Measurements from ENCODE around the gene FHL3.

The FHL3 gene

GRCh38 chr1:38004284-38005108 lies 818 bp downstream of the FHL3 start:
- no peak for DNase-seq (ENCODE audit: low spot score)
- in situ Hi-C loops (cut with MboI; ENCODE audit: low pct_unique_long_range_greater_than_20kb, low sequenced_read_pairs, unreplicated experiment): no loop called here
- TF ChIP-seq CTCF (IDR thresholded peaks at IDR 0.05; ENCODE audit: extremely low read depth, insufficient read depth, missing control alignments): no peak

DNA sequence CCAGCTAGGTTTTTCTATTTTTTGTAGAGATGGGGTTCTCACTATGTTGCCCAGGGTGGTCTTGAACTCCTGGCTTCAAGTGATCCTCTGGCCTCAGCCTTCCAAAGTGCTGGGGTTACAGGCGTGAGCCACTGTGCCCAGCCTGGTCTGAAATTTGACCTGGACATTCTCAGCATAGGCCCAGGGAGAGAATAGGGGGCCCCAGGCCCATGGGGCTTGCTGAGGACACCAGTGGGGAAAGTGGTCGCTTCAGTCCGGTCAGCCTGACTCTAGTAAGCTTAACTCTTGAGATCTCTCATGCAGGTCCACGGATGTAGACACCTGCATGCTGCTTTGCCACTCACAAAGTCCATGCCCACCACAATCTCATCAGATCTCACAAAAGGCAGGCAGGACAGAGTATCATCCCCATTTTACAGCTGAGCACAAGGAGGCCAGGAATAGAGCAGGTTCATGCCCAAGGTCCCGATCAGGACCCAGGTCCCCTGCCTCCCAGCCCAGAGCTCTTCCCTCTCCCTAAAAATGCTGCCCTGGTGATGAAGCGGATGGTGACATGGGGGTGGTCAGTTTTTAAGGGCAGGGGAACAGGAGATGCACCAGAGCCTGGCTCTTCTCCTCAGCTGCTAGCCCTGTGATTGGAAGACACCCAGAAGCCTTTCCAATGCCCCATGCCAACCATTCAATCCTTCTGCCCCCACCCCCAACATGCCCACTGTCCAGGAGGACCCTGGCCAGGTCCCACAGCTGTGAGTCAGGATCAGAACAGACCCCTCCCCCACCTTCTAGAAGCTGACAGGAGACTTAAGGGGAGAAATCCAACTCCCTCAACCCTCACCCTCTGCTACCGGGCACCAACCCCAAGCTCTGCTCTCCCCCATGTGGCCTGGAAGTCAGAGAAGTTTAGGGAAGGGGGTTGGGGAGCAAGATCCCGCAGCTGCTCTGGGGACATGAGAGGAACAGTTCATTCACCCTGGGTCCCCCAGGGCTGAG lies 1.8 kb downstream of the FHL3 start:
- in situ Hi-C loops (cut with MboI; ENCODE audit: low pct_unique_long_range_greater_than_20kb, low sequenced_read_pairs, unreplicated experiment): no loop called here
- no peak for DNase-seq (ENCODE audit: low spot score)
- TF ChIP-seq CTCF (IDR thresholded peaks at IDR 0.05; ENCODE audit: extremely low read depth, insufficient read depth, missing control alignments): no peak

- no peak for TF ChIP-seq CTCF (IDR thresholded peaks at IDR 0.05; ENCODE audit: extremely low read depth, insufficient read depth, missing control alignments)
- in situ Hi-C loops (cut with MboI; ENCODE audit: low pct_unique_long_range_greater_than_20kb, low sequenced_read_pairs, unreplicated experiment): no loop called here
- DNase-seq (ENCODE audit: low spot score): no peak
Observed at GRCh38 chr1:38000529-38001455, 4.5 kb downstream of the FHL3 start.

- no peak for TF ChIP-seq CTCF (IDR thresholded peaks at IDR 0.05; ENCODE audit: extremely low read depth, insufficient read depth, missing control alignments)
- no peak for DNase-seq (ENCODE audit: low spot score)
- in situ Hi-C loops (cut with MboI; ENCODE audit: low pct_unique_long_range_greater_than_20kb, low sequenced_read_pairs, unreplicated experiment): no loop called here
Observed at GRCh38 chr1:38000233-38000528, 5.1 kb downstream of the FHL3 start.

DNA sequence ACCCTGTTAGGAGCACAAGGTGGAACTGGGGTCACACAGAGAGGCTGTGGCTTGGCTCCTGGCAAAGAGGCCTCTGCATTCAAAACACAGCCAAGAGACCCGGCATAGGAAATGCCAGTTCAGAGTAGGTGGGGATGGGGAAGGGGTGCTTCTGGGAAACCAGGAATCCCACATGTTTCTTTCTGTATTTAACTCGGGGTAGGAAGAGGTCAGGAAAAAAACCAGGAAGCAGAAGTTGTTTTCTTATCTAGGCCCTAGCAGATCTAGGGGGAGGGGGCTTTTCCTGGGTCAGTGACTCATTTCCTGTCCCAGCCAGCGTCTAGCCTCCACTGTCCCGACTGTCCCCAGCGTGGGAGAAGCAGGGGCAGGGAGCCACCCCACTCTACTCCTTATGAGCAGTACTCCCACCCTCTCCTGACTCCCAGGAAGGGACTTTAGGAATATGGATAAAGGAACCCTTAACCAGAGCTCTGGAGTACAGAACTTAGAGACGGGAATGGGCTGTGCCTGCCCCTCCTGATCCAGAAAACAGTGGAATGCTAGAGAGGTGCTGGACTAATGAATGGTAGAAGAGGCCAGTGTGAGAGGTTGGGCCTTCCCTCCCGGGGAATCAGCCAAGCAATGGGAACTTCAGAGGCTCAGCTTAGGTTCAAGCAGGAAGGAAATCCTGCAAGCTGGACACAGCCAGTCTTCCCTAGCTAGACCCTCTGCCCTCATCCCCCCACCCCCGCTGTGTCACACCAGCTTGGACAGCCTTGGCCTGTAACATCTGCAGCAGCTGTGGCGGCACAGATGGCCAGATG lies 5.7 kb downstream of the FHL3 start:
- TF ChIP-seq CTCF (IDR thresholded peaks at IDR 0.05; ENCODE audit: extremely low read depth, insufficient read depth, missing control alignments): no peak
- in situ Hi-C loops (cut with MboI; ENCODE audit: low pct_unique_long_range_greater_than_20kb, low sequenced_read_pairs, unreplicated experiment): no loop called here
- no peak for DNase-seq (ENCODE audit: low spot score)

All from GM13977 (cell line).